Measurements from ENCODE around the gene CRHR2. TPM values are rescaled to one million over a fixed set of nuclear protein-coding genes. Genes with fewer than 3 reads are reported as not detected.

Gene CRHR2
- total and polyA plus RNA-seq, 2 experiments from 2014 or later = 0.14 to 1.4 TPM

- Mint-ChIP-seq H3K27ac (no peak overlapping the region), H3K27me3 (ENCODE audit: insufficient read depth, low read depth, poor library complexity) (peaks cover 24% of the 10 kb centered on the region), H3K9me3 (peaks cover 30% of the 10 kb centered on the region), H3K4me3 (no peak overlapping the region), H3K36me3 (ENCODE audit: low read depth) (peaks cover 24% of the 10 kb centered on the region), H3K4me1 (peaks cover 25% of the 10 kb centered on the region)
- TF ChIP-seq NANOG (IDR thresholded peaks at IDR 0.05; ENCODE audit: borderline replicate concordance) (no peak), CTCF (conservative IDR thresholded peaks at IDR 0.05; ENCODE audit: low read depth in 2 of 2) (no peak), EZH2 (IDR thresholded peaks at IDR 0.05; ENCODE audit: low read depth, unreplicated experiment) (no peak), REST (IDR thresholded peaks at IDR 0.05; ENCODE audit: unreplicated experiment) (no peak), ZNF462 (CRISPR knock-in tag; IDR thresholded peaks at IDR 0.05) (no peak), POLR2AphosphoS5 (IDR thresholded peaks at IDR 0.05; ENCODE audit: low read depth) (no peak), EZH2phosphoT487 (IDR thresholded peaks at IDR 0.05; ENCODE audit: unreplicated experiment) (no peak), JUNB (IDR thresholded peaks at IDR 0.05; ENCODE audit: unreplicated experiment) (no peak), CREB1 (CRISPR knock-in tag; IDR thresholded peaks at IDR 0.05; ENCODE audit: low read depth) (no peak), ZNF114 (CRISPR knock-in tag; IDR thresholded peaks at IDR 0.05) (no peak)
- Histone ChIP-seq H4K20me1 (replicated peaks; ENCODE audit: insufficient read depth) (no peaks in the 10 kb centered on the region), H3K36me3 (ENCODE audit: insufficient read depth) (0 out of 2 replicates have a peak, but pooled peaks cover 4% of the 10 kb centered on the region), H3K4me1 (ENCODE audit: insufficient read depth) (peaks cover 15% of the 10 kb centered on the region), H3K9me2 (ENCODE audit: insufficient read depth) (0 out of 2 replicates have a peak, but pooled peaks cover 6% of the 10 kb centered on the region), H3K27ac (ENCODE audit: low read depth) (no peak overlapping the region), H3K79me2 (replicated peaks; ENCODE audit: insufficient read depth) (no peaks in the 10 kb centered on the region), H3F3A (replicated peaks; ENCODE audit: low read depth) (peaks cover 3% of the 10 kb centered on the region; the same call in 1 of the 2 replicates), H3K4me2 (no peak overlapping the region), H2AFZ (no peak overlapping the region), H3K27me3 (ENCODE audit: insufficient read depth) (no peaks in the 10 kb centered on the region), H3K4me3 (no peak overlapping the region)
- DNase-seq (ENCODE audit: low spot score) (no peak), ATAC-seq (no peak)
Measured at GRCh38 chr7:30722671-30723070, 40.4 kb upstream of the CRHR2 start.

Data from GM23338 (cell line).